Ishikawa (cell line): ENCODE results near the gene SPINK8.

ENCODE experiments used
- EGR1 ChIP-seq: IDR thresholded peaks from 2 replicates; pipeline ENCODE4 v1.6.1; 2012
- EP300 ChIP-seq: IDR thresholded peaks from 2 replicates; pipeline ENCODE4 v1.6.1; 2012; ENCODE audit warnings: borderline replicate concordance
- FOXM1 ChIP-seq: IDR thresholded peaks from 2 replicates; pipeline ENCODE4 v1.6.1; 2012; ENCODE audit warnings: low read depth, borderline replicate concordance
- RAD21 ChIP-seq: IDR thresholded peaks from 2 replicates; pipeline ENCODE4 v1.6.1; 2012; ENCODE audit warnings: low read depth
- REST ChIP-seq: IDR thresholded peaks from 2 replicates; pipeline ENCODE4 v1.6.1; 2012; ENCODE audit warnings: low read depth, mild to moderate bottlenecking
- TAF1 ChIP-seq: IDR thresholded peaks from 2 replicates; pipeline ENCODE4 v1.6.1; 2012; ENCODE audit warnings: low read depth, mild to moderate bottlenecking
- YY1 ChIP-seq: IDR thresholded peaks from 2 replicates; pipeline ENCODE4 v1.6.1; 2012; ENCODE audit warnings: low read depth

DNA sequence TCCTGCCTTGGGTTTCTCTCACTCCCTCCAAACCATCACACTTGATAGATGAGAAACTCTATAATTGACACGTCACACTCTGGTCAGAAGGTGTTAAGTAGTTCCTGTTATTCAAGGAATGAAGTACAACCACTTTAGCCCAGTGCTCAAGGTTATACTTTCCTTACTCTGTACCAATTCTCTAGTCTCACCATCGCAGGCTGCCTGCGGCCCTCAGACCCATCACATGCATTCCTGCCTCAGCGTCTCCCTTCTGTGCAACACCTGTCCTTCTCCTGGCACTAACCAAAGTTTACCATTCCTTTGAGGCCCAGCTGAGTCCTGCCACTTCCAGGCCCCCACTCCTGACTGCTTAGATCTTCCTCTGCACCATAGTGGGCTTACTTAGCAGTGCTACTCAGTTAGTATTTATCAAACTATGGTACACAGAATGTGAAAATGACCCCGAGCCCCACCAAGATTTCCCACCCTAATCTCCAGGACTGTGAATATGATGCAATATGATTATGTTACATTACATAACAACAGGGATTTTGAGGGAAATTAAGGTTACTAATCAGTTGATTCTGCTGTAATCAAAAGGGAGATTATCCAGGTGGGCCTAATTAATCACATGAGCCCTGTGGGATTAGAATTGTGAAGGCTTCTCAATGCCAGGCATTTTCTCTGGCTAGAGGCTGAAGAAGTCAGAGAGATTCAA, 36.2 kb downstream of the SPINK8 start:
- TF ChIP-seq FOXM1 (no peak), EP300 (no peak), RAD21 (no peak), REST (no peak), YY1 (no peak), TAF1 (no peak), EGR1 (no peak)
